ENCODE measurements around the gene GPC2. TPM values are rescaled to one million over a fixed set of nuclear protein-coding genes. Genes with fewer than 3 reads are reported as not detected.
"Not testable (repeated sequence)": the region's sequence is repeated elsewhere in the genome, so short reads cannot be mapped to it uniquely, and the experiment has no call there.

GPC2 gene
- total RNA-seq, 1 donor from 2014 or later, result 0.35 TPM

GRCh38 chr7:100156331-100157068 is 20.7 kb downstream of the GPC2 start:
- DNase-seq (peak; percentile 29), ATAC-seq (no peak)
- intact Hi-C loops (cut with micrococcal nuclease), result no loop called here

- ATAC-seq (no peak), DNase-seq (peak; percentile 20)
- intact Hi-C loops (cut with micrococcal nuclease), result no loop called here
These were observed 21.4 kb downstream of the GPC2 start for GRCh38 chr7:100155553-100156317.

DNA sequence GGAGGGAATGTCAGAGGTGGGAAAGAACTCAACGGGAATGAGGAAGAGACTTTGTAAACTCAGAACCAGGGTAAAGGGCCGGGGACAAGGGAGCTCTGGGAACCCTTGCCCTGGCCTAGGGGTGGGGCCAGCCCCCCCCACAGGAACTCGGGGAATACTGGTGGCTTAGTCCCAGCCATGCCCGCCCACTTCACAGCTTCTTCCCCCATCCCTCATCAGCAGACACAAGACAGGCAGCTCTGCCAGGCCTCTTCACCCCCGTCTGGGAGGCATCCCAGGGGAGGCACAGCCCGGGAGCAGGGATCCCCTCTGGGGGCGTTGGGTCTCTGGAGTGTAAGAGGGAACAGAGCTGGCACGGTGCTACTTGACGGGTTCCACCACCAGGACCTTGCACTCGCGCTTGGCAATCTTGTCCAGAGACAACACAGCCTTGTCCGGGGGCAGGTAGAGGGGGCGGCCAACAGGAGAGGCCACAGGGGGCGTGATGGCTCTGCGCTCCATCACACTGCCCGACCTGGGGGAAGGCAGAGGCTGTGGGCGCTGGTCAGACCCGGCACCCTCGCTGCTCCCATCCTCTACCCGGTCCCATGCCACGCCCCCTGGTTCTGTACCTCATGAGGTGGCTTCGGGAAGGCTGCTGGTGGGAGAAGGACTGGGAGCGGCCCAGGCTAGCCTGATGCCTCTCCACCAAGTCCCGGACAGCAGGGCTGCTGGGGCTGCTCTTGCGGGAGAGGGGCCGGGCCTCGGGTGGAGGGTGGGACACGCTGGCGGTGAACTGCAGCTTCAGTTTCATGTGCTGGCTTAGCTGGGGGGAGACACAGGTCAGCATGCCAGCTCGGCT is 22.3 kb downstream of the GPC2 start:
- DNase-seq (peak; percentile 30), ATAC-seq (no peak)
- intact Hi-C loops (cut with micrococcal nuclease), result no loop called here

DNA sequence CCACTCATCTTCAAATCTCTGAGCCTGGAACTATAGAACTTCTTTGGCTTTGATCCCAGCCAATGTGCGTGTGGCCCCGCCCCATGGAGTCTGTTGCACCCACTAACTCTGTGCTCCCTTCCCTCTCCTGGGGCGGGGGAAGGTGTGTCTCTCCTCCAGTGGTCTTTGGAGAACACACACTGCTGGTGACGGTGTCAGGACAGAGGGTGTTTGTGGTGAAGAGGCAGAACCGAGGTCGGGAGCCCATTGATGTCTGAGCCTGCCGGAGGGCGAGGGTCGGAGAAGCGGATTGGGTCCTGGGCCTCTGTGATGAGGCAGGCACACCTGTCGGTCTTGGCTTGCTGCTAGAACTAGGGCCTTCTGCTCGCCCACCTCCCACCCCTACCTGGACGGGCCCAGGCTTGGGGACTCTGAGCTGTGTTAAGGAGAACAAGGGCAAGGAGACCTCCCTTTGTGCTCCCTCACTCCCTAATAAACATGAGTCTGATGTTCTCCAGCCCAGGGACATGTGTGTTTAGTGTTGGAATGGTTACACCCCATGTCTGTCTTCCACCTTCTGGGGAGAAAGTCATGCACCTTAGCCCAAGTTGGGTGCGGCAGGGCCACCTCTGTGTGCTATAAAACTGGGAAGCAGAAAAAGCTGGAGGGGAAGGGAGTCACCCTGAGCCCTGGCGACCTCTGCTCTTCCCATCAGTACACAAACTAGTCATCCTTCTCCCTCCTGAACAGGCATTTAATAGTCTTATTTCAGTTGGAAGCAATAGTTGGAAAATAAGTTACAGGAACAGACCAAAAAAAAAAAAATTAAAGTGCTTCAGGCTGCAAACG is 23.3 kb downstream of the GPC2 start:
- intact Hi-C loops (cut with micrococcal nuclease), result no loop called here
- ATAC-seq (no peak), DNase-seq (peak; percentile 18)

DNA sequence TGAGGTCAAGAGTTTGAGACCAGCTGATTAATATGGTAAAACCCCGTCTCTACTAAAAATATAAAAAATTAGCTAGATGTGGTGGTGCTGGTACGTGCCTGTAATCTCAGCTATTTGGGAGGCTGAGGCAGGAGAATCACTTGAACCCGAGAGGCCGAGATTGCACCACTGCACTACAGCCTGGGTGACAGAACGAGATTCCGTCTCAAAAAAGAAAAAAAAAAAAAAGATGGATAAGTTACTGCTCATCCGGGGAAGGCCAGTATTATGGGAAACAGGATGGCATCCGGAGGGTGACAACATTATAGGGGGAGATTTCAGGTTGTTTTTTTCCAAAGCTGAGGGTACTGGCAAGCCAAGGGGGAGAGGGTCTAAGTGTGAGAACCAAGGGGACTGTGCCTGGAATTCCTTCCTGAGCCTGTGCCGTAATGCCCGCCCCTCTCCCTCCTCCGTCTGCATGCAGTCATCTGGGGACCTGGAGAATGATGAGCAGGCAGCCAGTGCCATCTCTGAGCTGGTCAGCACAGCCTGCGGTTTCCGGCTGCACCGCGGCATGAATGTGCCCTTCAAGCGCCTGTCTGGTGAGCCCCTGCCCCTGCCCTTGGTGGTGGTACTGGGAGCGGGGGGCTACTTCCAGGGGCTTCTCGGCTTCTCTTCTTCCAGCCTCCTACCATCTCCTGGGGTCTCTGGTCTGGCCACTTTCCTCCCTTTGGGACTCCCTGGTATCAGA is 24.1 kb downstream of the GPC2 start:
- ATAC-seq (no peak), DNase-seq (peak; percentile 14)
- intact Hi-C loops (cut with micrococcal nuclease), result no loop called here

GRCh38 chr7:100152404-100152803 is 24.8 kb downstream of the GPC2 start:
- intact Hi-C loops (cut with micrococcal nuclease), result no loop called here
- peak; percentile 2 for DNase-seq
- ATAC-seq, result no peak

DNA sequence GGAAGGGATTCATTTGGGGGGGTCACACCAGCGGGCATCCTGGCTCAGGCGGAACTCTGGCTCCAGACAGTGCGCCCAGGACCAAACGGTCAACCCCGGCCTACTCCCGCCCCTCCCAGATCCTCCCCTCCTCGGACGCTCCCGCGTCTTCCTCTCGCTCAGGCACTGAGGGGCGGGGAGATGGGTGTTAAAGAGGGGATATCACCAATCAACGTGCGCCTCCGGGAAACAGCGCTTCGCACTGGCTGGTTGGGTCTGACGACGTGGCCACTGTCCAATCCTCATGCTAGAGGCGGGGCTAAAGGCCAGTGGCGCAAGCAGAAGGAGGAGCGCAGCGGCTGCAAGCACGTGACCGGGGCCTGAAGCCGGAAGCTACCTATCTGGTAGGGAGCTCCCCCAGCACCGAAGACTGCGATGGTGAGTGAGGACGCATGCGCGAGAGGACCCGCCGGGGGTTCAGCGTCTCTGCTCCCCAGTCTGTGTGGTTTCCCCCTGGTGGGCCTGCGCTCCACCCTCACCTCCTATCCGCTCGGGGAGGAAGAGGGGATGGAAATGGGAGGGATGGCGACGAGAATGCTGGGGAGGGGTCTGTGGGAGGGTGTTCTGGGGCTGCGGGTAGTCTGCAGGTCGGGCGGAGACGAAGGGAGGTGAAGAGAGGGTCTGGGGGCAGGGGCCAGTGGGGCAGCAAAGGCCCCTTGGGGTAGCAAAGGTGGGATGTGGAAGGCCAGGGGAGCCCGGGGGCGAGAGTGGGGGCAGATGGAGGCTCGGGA is 28.4 kb downstream of the GPC2 start, which contains the start of gene LAMTOR4:
Gene LAMTOR4 (plus strand): TSS at position 360 of the 770 bp plus-strand sequence. CDS start 55 bp downstream, at position 415.
- intact Hi-C loops (cut with micrococcal nuclease), result no loop called here

DNA sequence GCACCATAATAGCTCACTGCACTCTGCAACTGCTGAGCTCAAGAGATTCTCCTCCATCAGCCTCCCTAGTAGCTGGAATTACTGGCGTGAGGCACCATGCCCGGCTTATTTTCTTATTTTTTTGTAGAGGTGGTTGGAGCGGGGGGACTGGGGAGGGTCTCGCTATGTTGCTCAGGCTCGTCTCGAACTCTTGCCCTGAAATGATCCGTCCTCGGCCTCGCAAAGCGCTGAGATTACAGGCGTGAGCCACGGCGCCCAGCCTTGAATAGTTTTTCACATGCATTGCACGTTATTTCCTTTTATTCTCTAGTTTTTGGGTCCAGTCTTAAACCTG is 29.0 kb downstream of the GPC2 start:
- DNase-seq, result no peak
- intact Hi-C loops (cut with micrococcal nuclease), result no loop called here
- ATAC-seq, result no peak

More for the DNA sequence above, 28.4 kb downstream of the GPC2 start, which contains the start of gene LAMTOR4:
- ATAC-seq (peak; percentile 99), DNase-seq (peak; percentile 98)

DNA sequence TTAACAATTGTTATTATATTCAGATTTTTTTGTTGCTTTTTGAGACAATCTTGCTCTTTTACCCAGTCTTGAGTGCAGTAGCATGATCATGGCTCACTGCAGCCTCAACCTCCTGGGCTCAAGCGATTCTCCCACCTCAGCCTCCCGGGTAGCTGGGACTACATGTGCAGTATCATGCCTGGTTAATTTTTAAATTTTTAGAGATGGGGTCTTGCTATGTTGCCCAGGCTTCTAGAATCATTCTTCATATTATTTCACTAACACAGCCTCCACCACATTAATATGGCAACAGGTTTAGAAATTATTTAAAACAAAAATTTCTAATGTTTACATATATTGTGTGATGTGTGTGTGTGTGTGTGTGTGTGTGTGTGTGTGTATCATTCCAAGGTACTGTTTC is 29.9 kb downstream of the GPC2 start:
- DNase-seq, result no peak
- no peak for ATAC-seq
- intact Hi-C loops (cut with micrococcal nuclease), result no loop called here

GRCh38 chr7:100146350-100146749 is 30.8 kb downstream of the GPC2 start:
- intact Hi-C loops (cut with micrococcal nuclease); ATAC-seq: not testable (repeated sequence)
- DNase-seq, result peak; percentile 3

DNA sequence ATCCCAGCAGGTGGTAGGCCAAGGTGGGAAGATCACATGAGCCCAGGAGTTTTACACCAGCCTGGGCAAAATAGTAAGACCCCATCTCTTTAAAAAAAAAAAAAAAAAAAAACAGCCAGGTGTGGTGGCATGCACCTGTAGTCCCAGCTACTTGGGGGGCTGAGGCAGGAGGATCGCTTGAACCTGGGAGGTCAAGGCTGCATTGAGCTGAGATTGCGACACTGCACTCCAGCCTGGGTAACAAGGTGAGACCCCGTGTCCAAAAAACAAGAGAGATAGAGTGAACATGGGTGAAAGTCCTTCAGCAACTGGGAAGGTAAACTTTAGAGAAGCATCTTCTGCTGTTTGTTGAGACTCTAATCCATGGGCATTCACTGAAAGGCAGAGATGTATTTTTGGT is 34.7 kb downstream of the GPC2 start:
- intact Hi-C loops (cut with micrococcal nuclease), result no loop called here
- ATAC-seq, result no peak
- DNase-seq, result no peak

DNA sequence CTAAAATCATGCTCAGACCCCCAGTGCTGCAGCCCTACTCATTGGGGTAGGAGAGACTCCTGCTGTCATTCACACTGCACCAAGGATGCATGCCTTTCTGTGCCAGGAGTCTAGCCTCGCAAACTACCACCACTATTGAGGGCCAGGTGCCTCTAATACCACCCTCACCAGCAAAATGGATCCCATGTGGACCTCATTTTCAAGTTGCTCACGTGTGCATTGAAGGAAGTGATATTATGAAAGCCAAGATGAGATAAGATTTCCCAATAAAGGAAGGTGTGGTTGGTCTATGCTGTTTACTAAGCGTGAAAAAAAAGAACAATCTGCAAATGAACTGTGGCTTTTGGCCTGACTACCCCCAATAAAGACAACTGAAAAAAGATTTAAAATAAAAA is 35.6 kb downstream of the GPC2 start:
- ATAC-seq (no peak), DNase-seq (no peak)
- intact Hi-C loops (cut with micrococcal nuclease), result no loop called here

DNA sequence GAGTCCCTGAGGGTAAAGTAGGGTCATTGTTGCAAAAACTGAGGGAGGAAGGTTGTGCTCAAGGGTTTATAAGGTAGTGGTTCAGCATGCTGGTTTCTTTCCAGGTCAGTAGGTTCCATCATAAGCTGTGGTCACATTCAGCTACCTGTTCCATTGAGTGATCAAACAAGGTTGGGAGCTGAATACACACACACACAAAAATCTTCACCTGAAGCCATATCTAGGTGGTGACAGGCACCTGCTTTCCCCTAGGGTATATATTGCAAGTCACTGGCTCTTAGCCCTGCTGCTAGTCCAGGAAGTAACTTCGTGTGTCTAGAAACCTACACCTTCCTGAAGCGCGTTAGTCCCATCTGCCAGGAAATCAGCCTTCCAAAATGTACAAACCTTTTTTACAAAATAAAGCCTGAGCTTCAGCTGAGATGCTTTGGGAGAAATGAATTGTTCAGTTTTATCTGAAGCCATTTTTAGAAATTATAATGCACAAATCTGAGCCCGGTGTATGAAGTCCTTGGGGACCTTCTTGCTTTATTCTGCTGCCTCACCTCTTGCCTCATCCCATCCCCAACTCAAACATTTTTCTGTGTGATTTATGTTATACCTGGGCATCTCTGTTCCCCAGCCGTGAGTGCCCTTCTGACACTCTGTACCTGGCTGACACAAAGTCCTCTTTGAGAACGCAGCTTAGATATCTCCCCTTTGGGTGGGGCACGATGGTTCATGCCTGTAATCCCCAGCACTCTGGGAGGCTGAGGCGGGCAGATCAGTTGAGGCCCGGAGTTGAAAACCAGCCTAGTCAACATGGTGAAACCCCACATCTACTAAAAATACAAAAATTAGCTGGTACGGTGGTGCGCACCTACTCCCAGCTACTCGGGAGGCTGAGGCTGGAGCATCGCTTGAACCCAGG is 39.1 kb downstream of the GPC2 start:
- peak; percentile 2 for DNase-seq
- intact Hi-C loops (cut with micrococcal nuclease), result no loop called here

DNA sequence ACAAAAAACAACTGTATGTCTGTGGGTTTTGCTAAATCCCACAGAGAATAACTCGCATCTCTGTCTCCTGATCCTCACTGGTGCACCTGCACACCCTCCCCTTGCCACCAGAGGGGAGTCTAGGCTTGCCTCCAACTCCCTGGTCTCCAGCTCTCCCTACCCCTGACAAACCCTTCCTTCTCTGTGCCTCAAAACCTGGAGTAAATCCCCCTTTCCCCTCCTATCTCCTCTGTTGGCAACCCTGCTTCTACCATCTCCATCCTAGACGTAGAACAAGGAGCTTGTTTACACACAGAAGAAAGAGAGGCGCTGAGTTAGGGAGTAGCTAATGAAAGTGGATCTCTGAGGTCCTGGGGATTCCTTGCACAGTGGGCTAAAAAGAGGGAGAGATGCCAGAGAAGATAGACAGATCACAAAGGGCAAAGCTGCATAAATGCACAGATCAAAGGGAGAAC is 44.5 kb downstream of the GPC2 start:
- ATAC-seq, result peak; percentile 62
- intact Hi-C loops (cut with micrococcal nuclease), result no loop called here
- DNase-seq, result peak; percentile 55

More for the DNA sequence above, 39.1 kb downstream of the GPC2 start:
- no peak for ATAC-seq

GRCh38 chr7:100132126-100132525 is 45.1 kb downstream of the GPC2 start:
- ATAC-seq, result no peak
- peak; percentile 12 for DNase-seq
- intact Hi-C loops (cut with micrococcal nuclease), result no loop called here
